Aorta (tissue), 5 donors: ENCODE measurements around the gene SPRR2E. TPM values are rescaled to one million over a fixed set of nuclear protein-coding genes. Genes with fewer than 3 reads are reported as not detected.
"Not testable (repeated sequence)": the region's sequence is repeated elsewhere in the genome, so short reads cannot be mapped to it uniquely, and the experiment has no call there.

Experiments used
- ATAC-seq: fragments of 200-7000 bp; cut with Tn5 transposase; one replicate; pipeline ENCODE4 v1.9.1; 2022; ENCODE audit warnings: moderate library complexity; ENCODE audit not compliant: low FRiP score
- DNase-seq, 2 donors: peaks; one replicate each; pipeline ENCODE4 v3.0.0-alpha.2; 2020
- H3K27ac ChIP-seq, 2 donors: one replicate each; pipeline ENCODE4 v1.5.1; 2013; ENCODE audit warnings: low read length in 2 of 2, mild to moderate bottlenecking in 2 of 2, moderate library complexity in 2 of 2, control low read depth in 1 of 2, inconsistent platforms in 1 of 2, low read depth in 1 of 2
- H3K27me3 ChIP-seq, 2 donors: one replicate each; pipeline ENCODE4 v1.6.1; 2013; ENCODE audit warnings: control low read depth in 1 of 2, low read length in 1 of 2, mild to moderate bottlenecking in 1 of 2, moderate library complexity in 1 of 2; ENCODE audit not compliant: insufficient read depth in 2 of 2, control insufficient read depth in 1 of 2
- H3K36me3 ChIP-seq, 2 donors: one replicate each; pipeline ENCODE4 v1.6.1; 2013; ENCODE audit warnings: control low read depth in 1 of 2, low read length in 1 of 2, mild to moderate bottlenecking in 1 of 2; ENCODE audit not compliant: insufficient read depth in 2 of 2, control insufficient read depth in 1 of 2
- H3K4me1 ChIP-seq, 2 donors: one replicate each; pipeline ENCODE4 v1.6.1; 2013; ENCODE audit warnings: low read length in 2 of 2, control low read depth in 1 of 2, mild to moderate bottlenecking in 1 of 2, moderate library complexity in 1 of 2; ENCODE audit not compliant: insufficient read depth in 2 of 2, control insufficient read depth in 1 of 2
- H3K4me3 ChIP-seq, 2 donors: one replicate each; pipeline ENCODE4 v1.5.1; 2013; ENCODE audit warnings: low read length in 2 of 2, control low read depth in 1 of 2, mild to moderate bottlenecking in 1 of 2
- H3K9me3 ChIP-seq: one replicate; pipeline ENCODE4 v1.6.1; 2013; ENCODE audit warnings: mild to moderate bottlenecking, low read length; ENCODE audit not compliant: control insufficient read depth
- WGBS, 2 donors: extraction: QIAGEN DNeasy Blood & Tissue Kit; methylation state at CpG; one replicate each; pipeline ENCODE4 v1.1.7; 2013; 5-methylcytosine and 5-hydroxymethylcytosine counted together
- intact Hi-C, 2 donors: fragments of 100-400 bp; cut with DNase I; formaldehyde crosslinking; loops; one replicate each; pipeline versions ENCODE4 v1.14.2 to v1.15.0; 2022
- long read RNA-seq, 2 donors: library from polyadenylated mRNA; unstranded; transcript quantifications; one replicate each; pipeline ENCODE4 v2.0.0, GENCODE V29; 2020 to 2021
- polyA plus RNA-seq, 2 donors: library from polyadenylated mRNA; stranded (reverse); fragments of 200-250 nt; gene quantifications; one replicate each; pipeline ENCODE4 v1.2.3, GENCODE V29; 2013
- total RNA-seq, 2 donors: library from RNA; stranded (reverse); fragmentation: NEBNext Ultra II Directional; extraction: Animal tissue kit (Norgen Biotek cat#: 25700); gene quantifications; one replicate each; pipeline ENCODE4 v1.2.1, GENCODE V29; 2021
- donor health status: healthy with polysubstance abuse.
- donor health status: Bipolar disorder and iron deficiency.
- donor health status: DM: no; HTN: no; CAD: no.
- donor health status: DM: no; HTN: no; CAD: no.
- donor health status: DM: yes; HTN: yes; CAD: no.

The SPRR2E gene
- total RNA-seq (not detected), polyA plus RNA-seq (under 1 TPM; 0.75 to 0.77 TPM)
- long read RNA-seq, donor 1: 0 reads
- long read RNA-seq, donor 2: 0 reads

DNA sequence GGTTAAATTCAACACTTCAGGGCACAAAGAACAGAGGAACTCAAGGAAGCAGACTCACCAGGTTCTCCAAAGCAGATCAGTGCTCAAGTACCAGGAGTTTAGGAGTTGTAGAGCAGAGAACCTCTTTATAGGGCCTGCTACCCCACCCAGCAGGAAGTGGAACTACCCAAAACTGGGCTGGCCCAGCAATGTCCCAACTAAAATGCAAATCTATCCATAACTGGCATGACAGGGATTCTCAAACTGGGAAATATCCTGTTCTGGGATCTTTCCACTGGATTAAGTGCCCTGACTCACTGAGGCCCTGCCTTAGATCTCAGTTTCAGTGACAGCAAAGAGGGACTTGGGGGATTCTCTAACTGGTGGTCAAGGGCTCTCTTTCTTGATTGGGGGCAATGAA lies at the start of gene SPRR2E:
TSS of gene SPRR2E (minus strand) at position 101 of the 400 bp plus-strand sequence. CDS start 775 bp downstream, outside the sequence.
- Histone ChIP-seq H3K4me1 (no peaks in the 10 kb centered on the region), H3K27me3 (no peaks in the 10 kb centered on the region), H3K27ac (no peak within 1 kb of the TSS), H3K4me3 (no peak within 1 kb of the TSS), H3K9me3 (peaks cover 2% of the 10 kb centered on the region), H3K36me3 (no peaks in the 10 kb centered on the region)
- no peak for DNase-seq
- ATAC-seq: no peak
- intact Hi-C loops: no loop called here

DNA sequence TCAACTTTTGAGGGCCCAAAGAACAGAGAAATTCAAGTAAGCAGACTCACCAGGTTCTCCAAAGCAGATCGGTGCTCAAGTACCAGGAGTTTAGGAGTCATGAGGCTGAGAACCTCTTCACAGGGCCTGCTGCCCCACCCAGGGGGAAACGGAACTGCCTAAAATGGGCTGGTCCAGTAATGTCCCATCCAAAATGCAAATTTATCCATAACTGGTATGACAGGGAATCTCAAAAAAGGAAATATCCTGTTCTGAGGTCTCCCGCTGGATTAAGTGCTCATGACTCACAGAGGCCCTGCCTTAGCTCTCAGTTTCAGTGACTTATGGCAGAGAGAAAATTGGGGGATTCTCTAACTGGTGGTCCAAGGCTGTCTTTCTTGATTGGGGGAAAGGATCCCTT lies 47.1 kb upstream of the SPRR2E start:
- ATAC-seq: no peak
- 80 to 83% methylated on average over 3 of the region's 3 CpGs for WGBS, 2 donors
- intact Hi-C loops: no loop called here
- Histone ChIP-seq H3K36me3 (no peaks in the 10 kb centered on the region), H3K9me3 (no peaks in the 10 kb centered on the region), H3K4me3 (no peak overlapping the region), H3K27me3 (no peaks in the 10 kb centered on the region), H3K27ac (no peak overlapping the region), H3K4me1 (no peaks in the 10 kb centered on the region)
- DNase-seq: no peak

DNA sequence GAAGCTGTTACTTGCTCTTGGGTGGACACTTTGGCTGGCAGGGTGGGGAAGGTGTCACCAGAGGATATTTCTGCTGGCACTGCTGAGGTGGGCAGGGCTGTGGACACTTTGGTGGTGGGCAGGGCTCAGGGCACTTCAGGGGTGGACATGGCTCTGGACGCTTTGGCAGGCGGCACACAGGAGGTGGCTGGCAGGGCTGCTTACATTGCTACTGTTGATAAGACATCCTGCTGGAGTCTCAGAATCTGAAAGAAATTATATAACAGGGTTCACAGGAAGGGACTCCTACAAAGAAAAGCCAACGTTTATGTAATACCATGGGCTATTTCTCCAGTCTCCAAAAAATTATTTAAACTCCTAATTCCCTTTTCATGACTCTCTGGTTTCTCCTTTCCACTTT lies 46.2 kb upstream of the SPRR2E start:
- no peaks in the 10 kb centered on the region for H3K9me3 ChIP-seq
- intact Hi-C loops: no loop called here
- WGBS, 2 donors: 66% methylated on average over 3 of the region's 3 CpGs
- no peak overlapping the region for H3K4me3 ChIP-seq
- no peak overlapping the region for H3K27ac ChIP-seq
- ATAC-seq (no peak), DNase-seq (no peak)
- no peaks in the 10 kb centered on the region for H3K27me3 ChIP-seq
- H3K4me1 ChIP-seq: no peaks in the 10 kb centered on the region
- no peaks in the 10 kb centered on the region for H3K36me3 ChIP-seq

DNA sequence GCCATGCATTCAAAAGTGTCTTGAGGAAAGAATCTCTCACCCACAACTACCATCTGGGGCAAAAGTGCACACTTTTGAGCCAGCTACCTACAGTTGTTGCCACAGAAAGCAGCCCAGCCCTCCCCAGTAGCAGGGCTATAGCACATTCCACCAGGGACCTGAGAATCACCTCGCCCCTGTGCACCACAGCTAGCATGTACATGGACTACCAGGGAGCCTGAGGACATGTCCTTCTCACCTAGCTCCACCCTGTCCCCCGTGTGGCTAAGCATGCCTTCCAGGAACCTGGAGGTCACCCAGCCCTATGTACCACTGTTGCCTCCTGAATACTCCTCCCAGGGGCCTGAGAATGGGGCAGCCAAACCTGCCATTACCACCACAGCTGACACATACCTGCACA lies 39.4 kb upstream of the SPRR2E start:
- ATAC-seq (no peak), DNase-seq (no peak)
- 63 to 68% methylated on average over 2 of the region's 2 CpGs for WGBS, 2 donors
- Histone ChIP-seq H3K4me3 (no peak overlapping the region), H3K27ac (no peak overlapping the region), H3K36me3 (no peaks in the 10 kb centered on the region), H3K9me3 (no peaks in the 10 kb centered on the region), H3K27me3 (no peaks in the 10 kb centered on the region), H3K4me1 (no peaks in the 10 kb centered on the region)
- intact Hi-C loops: no loop called here

DNA sequence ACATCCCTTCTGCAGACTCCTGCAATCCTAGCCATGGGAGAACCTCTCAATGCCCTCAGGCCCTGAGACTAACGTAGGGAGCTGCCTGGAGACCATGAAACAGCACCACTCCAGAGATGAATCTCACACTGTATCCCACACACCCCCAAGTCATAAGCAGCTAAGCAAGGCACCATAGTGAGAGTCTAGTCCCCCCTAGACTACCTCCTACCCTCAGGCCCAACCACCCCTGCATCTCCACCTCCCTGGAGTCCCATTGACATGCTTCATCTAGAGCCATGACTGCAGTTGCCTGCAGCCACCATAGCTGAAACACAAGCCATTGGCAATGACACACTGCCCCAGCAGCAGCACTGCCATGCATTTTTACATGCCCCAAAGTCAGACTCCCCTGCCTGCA lies 38.9 kb upstream of the SPRR2E start:
- Histone ChIP-seq H3K4me1 (no peaks in the 10 kb centered on the region), H3K27me3 (no peaks in the 10 kb centered on the region), H3K27ac (no peak overlapping the region), H3K36me3 (no peaks in the 10 kb centered on the region), H3K4me3 (no peak overlapping the region), H3K9me3 (no peaks in the 10 kb centered on the region)
- intact Hi-C loops: no loop called here
- DNase-seq (no peak), ATAC-seq (no peak)
- 67 to 71% methylated on average over 1 of the region's 1 CpG for WGBS, 2 donors

DNA sequence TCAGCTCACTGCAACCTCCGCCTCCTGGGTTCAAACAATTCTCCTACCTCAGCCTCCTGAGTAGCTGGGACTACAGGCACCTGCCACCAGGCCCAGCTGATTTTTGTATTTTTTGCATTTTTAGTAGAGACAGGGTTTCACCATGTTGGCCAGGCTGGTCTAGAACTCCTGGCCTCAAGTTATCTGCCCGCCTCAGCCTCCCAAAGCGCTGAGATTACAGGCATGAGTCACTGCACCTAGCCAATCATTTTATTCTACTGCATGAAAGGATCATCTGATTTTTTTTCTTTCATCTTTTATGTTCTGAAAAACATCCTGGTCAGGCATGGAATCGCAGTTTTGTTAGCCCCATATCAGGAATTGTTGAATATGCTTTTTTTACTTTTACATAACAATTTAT lies 34.4 kb upstream of the SPRR2E start:
- H3K4me1 ChIP-seq, intact Hi-C loops, DNase-seq: not testable (repeated sequence)

DNA sequence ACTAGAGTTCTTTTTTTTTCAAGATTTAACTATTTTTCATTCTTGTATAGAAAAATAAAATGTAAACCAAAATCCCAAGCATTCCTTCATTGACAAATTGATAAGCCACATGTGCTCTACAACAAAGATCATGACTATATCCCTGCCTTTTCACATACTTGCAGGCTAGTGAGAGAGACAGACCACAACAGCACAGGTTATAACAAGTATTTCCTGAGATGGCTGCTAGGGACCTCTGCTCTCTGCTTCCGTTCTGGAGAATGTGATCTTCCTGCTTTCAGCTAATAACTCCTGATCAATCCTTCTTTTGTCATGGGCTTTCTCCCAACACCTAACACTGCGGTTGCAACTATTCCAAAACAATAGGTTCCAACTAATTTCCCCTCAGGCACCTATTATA lies 33.0 kb upstream of the SPRR2E start:
- 62 to 71% methylated on average over 2 of the region's 2 CpGs for WGBS, 2 donors
- no peak overlapping the region for H3K27ac ChIP-seq
- H3K9me3 ChIP-seq: peaks cover 5% of the 10 kb centered on the region
- intact Hi-C loops: no loop called here
- DNase-seq: no peak
- ATAC-seq: no peak
- H3K4me1 ChIP-seq: no peaks in the 10 kb centered on the region
- H3K36me3 ChIP-seq: no peaks in the 10 kb centered on the region
- no peak overlapping the region for H3K4me3 ChIP-seq
- H3K27me3 ChIP-seq: peaks cover 0 to 2% of the 10 kb centered on the region in 2 donors

More for the DNA sequence above, 34.4 kb upstream of the SPRR2E start:
- not testable (repeated sequence) for H3K4me3 ChIP-seq, ATAC-seq, H3K36me3 ChIP-seq, H3K27me3 ChIP-seq, H3K27ac ChIP-seq, H3K9me3 ChIP-seq
- WGBS, 2 donors: 84 to 87% methylated on average over 4 of the region's 4 CpGs

DNA sequence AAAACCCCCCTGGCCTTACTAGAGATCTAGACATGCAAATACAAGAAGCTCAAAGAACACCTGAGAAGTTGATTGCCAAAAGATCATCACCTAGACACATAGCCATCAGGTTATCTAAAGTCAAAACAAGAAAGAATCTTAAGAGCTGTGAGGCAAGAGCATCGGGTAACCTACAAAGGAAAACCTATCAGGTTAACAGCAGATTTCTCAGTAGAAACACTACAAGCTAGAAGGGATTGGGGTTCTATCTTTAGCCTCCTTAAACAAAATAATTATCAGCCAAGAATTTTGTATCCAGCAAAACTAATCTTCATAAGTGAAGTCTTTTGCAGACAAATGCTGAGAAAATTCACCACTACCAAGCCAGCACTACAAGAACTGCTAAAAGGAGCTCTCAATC lies 31.2 kb upstream of the SPRR2E start:
- ATAC-seq (no peak), DNase-seq (no peak)
- H3K27me3 ChIP-seq: peaks cover 0 to 2% of the 10 kb centered on the region in 2 donors
- intact Hi-C loops: no loop called here
- no peak overlapping the region for H3K27ac ChIP-seq
- no peaks in the 10 kb centered on the region for H3K36me3 ChIP-seq
- no peak overlapping the region for H3K4me3 ChIP-seq
- 83 to 87% methylated on average over 1 of the region's 1 CpG for WGBS, 2 donors
- peaks cover 5% of the 10 kb centered on the region for H3K9me3 ChIP-seq
- no peaks in the 10 kb centered on the region for H3K4me1 ChIP-seq

DNA sequence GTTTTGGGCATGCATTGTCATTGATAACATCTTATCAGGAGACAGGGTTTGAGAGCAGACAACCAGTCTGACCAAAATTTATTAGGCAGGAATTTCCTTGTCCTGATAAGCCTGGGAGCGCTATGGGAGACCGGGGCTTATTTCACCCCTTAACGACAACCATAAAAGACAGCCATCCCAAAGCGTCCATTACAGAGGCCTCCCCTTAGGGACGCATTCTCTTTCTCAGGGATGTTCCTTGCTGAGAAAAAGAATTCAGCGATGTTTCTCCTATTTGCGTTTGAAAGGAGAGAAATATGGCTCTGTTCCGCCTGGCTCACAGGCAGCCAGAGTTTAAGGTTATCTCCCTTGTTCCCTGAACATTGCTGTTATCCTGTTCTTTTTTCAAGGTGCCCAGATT lies 29.5 kb upstream of the SPRR2E start:
- DNase-seq, H3K4me3 ChIP-seq, ATAC-seq, H3K27me3 ChIP-seq, intact Hi-C loops, H3K27ac ChIP-seq, H3K36me3 ChIP-seq, H3K9me3 ChIP-seq, H3K4me1 ChIP-seq: not testable (repeated sequence)
- WGBS, 2 donors: 73 to 81% methylated on average over 8 of the region's 8 CpGs
